GM21737 (cell line): ENCODE data around the gene GAS2L3.
"Not testable (repeated sequence)": the region's sequence is repeated elsewhere in the genome, so short reads cannot be mapped to it uniquely, and the experiment has no call there.

Source experiments
- ATAC-seq: cut with Tn5 transposase; IDR thresholded peaks from one replicate; pipeline ENCODE4 v1.9.1; 2021; ENCODE audit warnings: mild to moderate bottlenecking, moderate library complexity; ENCODE audit not compliant: unreplicated experiment

Gene GAS2L3

DNA sequence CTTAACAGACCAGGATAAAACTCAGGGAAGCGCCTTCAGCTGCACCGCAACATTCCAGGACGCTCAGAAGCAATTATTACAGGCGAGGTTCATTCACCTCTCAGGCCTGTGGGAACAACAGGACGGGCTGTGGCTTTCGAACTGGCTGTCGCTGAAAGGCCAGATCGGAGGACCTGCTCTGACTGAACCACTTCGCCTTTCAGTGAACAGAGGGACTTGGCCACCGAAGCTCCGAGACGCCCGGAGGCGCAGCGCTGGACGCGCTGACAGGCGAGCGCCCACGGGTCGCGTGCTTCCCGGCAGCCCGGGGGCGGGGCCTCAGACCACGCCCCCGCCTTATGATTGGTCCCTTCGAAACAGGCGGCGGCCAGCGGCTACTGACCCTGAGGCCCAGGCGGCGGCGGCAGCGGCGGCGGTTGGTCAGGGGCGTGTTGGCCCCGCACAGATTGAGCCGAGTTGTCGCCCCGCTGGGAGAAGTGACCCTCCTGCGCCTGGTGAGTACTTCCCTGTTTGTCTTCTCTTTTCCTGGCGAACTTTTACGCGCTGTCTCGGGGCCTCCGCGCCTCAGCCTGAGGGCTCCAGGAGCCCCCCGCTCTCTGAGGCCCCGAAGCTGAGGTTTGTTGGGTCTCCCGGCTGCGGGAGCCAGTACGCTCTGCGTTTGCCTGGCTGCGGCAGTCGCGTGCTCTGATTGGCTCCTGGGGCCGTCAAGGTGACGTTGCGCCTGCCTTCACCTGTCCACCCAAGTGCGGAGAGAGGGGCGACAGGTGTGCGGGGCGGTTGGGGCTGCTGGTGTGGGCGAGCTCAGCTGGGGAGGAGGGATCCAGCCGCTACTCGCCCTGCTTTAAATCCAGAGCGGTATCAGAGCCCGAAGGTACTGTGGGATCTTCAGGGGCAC lies at the start of gene GAS2L3:
GAS2L3 (plus strand) TSS at position 393 of the 895 bp plus-strand sequence. CDS start 21,221 bp downstream, outside the sequence.
- ATAC-seq = peak; percentile 97

DNA sequence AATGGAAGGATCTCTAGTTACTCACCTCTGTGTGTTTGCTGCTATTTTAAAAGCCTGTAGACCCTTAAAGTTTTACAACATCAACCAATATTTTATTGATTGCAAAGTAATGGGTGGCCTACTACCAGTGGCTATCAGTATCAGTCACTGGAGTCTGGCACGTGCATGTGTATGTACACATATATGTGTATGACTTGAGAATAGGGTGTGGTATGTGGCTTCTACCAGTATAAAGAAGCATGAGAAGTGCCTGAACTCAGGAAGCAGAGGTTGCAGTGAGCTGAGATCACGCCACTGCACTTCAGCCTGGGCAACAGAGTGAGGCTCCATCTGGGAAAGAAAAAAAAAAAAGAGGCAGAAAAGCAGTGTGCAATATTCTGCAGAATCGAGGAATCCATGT lies 45.5 kb upstream of the GAS2L3 start:
- no peak for ATAC-seq

DNA sequence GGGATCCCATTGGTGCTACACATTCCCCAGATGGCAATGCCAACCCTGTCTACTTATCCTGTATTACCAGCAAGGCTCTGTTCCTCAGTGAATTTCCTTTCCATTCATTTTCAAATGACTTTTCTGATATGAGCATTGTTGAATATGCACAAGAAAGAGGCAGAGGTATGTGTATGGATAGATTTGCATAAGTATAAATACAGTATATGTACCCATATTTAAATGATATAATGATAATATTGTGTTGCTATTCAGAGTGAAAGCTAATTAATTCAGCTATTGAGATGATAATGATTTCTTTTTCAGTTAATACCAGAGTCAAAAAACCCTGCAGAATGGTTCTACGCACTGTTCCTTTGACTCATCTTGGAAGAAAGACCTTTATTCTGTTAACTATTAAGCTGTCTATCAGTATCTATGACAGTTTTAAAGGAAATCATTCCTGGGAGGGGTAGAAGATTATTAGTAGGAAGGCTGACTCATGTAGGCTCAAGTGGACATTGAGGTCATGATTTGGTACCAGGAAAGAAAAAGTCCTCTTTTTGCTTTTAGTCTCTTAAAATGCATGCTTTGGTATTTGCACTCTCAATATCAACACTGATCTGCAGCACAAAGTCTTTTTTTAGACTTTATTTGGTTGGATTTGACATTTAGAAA lies 44.9 kb upstream of the GAS2L3 start:
- ATAC-seq = no peak

DNA sequence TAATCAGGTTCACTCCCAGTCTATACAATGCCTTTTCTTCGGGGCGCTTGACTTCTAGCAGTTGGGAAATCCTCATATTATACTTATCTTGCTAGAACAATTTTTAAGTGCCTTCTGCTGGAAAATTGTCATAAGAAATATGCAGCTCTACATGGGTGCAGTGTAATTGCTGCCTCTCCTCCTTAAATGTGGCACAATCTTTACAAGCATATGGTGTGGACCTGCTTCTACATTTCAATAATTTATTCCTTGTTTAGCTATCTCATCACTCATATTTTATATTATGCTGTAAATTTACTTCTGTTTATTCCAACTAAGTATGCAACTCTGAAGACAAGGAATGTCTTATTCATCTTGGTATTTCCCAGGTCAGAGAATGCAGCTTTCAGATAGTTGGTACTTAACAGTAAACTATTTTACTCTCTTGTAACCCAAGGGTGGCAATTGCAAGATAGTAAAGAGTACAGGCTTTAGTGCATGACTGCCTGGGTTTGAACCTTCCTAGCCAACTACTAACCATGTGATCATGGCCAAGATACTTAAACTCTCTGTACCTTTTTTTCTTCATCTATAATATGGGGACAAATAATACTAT lies 43.6 kb upstream of the GAS2L3 start:
- ATAC-seq = no peak

DNA sequence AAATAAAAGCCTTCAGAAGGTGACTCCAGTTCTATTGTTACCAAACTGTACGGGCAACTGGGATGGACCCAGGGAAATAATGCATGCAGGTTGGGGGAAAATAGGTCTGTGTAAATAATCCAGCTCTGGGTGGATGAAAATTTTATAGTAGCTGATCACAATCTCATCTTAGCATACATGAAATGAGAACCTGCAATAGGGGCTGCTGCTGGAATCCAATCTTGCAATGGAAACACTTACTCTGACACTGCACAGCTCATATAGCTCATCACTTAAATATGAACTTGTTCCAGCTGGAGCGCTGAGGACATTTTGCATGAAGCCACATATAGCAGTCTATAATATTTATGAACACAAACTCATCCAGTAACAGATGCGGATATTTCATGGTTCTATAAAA lies 40.1 kb upstream of the GAS2L3 start:
- no peak for ATAC-seq

DNA sequence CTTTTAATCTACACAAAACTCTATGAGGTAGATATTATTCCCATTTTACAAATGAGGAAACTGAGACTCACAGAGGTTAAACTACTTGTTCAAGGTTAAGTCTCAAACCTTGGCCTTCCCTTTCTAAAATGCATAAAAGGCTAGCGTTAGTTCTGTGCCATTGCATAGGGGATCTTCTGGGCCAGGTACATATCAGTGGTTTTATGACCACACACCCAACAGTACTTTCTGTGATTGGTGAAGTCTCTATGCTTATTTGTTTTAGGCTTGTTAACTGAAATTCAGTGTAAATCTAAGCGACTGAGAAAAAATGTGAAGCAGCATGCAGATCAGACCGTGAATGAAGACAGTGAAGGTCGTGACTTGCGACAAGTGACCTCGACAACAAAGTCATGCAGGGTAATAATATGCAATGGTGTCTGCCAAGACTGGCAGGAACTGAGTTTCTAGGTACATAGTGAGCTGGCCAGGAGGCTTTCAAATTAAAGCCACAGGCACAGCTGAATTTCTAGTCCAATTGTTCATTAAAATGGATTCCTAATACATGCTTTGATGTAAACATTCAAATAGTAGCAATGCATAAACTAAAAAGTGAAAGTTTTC lies 38.8 kb upstream of the GAS2L3 start:
- ATAC-seq = no peak

DNA sequence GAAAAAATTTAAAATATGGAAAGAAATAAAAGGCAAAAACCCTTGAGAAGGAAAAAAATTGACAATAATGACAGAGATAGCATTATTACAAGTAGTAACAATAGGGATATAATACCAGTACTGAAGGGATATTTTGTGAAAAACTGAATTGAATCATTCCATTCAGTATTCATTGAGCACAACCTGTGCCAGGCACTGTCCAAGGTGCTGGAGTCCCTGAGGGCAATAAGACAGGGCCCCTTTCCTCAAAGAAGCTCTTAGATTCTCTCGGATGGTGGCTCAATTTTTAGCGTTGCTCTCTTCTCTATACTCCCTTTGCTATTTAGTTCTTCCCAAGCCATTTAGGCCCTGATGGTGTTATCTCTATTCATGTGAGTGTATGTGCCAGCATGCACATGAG lies 34.3 kb upstream of the GAS2L3 start:
- no peak for ATAC-seq

DNA sequence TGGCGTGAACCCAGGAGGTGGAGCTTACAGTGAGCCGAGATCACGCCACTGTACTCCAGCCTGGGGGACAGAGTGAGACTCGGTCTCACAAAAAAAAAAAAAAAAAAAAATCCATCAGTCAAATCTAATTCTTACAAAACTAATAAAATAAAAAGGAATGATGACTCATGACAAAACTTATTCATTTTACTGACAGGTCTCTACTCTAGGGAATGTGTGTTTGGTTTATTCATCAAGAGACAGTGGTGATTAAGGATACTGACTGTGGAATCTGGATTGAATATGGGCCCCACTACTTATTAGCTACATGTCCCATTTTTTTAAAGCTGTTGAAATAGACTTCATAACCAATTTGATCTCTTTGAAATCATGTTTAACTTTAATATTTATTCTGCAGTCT lies 29.3 kb upstream of the GAS2L3 start:
- no peak for ATAC-seq

DNA sequence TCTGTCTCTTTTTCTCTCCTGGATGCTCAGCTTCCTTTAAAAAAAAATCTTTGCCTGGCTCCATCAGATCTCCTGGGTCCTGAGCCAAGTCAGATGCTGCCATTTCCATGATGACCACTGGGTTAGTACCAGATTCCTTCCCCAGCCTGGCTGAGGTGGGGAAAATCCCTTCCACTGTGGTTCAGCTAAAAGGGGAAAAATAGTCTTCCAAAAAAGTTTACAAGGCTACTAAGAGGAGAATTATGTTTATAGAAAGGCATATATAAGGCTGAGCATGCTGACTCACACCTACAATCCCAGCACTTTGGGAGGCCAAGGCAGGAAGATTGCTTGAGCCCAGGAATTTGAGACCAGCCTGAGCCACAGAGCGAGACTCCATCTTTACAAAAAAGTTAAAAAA lies 28.4 kb upstream of the GAS2L3 start:
- ATAC-seq = no peak

DNA sequence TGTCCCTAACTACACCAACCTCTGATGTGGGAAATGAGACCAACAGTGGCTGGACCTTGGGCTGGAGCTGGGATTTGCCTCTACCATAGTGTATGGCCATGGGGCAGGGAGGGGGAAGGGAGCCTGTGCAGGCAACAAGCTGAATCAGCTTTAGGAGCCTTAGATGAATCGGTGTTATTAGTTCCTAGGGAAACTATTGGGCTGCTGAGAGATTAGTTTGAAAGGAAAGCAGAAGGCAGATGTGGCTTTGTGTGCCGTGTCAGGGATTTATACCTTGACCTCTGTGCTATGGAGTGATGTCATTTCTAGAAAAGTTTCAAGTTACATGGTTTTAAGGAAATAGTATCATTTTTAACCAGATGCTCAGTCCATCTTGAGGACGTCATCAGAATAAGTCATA lies 19.5 kb upstream of the GAS2L3 start:
- ATAC-seq = no peak

DNA sequence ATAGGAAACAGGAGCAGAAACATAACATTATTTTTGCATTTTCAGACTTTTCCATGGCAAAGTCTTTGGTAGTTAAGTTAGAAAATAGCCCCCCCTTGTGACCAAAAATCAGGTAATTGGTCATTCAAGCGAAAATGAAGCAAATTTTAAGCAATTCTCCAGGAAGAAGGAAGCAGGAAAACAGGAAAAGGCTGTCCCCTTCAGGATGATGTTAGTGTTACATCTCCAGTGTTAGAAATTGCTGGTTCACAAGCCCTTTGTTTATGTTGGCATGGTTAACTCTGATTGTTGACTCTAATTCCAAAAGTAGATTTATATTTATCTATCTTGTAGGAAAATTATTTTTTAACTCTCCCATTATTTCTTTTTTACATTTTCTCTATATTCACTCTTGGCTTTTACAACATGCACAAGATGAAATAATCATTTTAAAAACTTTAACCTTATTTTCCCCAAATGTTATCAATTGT lies 18.8 kb upstream of the GAS2L3 start:
- ATAC-seq = no peak

DNA sequence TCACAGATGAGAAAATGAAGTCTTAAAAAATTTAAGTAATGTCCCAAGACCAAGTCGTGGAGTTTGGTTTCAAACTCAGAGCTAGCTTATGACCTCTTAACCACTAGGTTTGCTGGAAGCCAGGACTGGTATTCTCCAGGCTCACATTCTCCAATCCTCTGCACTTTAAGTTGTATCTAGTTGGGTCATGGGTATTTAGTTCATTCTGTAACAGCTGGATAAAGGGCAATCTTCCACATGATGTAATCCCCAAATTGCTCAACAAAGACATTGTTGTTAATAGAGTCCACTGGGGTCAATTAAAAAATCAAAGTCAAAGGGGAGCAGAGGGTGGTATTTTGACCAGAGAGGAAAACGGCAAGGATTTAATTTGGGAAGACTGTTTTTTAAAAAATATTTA lies 17.8 kb upstream of the GAS2L3 start:
- no peak for ATAC-seq

DNA sequence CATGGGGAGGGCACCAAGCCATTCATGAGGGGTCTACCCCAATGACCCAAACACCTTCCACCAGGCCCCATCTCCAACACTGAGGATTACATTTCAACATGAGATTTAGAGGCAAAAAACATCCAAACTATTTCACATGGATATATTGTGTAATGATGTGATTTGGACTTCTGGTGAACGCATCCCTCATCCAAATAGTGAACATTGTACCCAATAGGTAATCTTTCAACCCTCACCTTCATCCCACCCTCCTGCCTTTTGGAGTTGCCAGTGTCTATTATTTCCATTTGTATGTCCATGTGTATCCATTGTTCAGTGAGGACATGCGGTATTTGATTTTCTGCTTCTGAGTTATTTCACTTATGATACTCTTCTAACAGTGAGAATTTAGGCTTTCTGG lies 16.1 kb upstream of the GAS2L3 start:
- ATAC-seq = no peak

DNA sequence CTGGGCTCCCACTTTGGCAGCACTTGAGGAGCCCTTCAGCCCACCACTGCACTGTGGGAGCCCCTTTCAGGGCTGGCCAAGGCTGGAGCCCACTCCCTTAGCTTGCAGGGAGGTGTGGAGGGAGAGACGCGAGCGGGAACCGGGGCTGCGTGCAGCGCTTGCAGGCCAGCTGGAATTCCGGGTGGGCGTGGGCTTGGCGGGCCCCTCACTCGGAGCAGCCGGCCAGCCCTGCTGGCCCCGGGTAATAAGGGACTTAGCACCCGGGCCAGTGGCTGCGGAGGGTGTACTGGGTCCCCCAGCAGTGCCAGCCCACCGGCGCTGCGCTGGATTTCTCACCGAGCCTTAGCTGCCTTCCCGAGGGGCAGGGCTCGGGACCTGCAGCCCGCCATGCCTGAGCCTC lies 14.2 kb upstream of the GAS2L3 start:
- ATAC-seq = not testable (repeated sequence)

DNA sequence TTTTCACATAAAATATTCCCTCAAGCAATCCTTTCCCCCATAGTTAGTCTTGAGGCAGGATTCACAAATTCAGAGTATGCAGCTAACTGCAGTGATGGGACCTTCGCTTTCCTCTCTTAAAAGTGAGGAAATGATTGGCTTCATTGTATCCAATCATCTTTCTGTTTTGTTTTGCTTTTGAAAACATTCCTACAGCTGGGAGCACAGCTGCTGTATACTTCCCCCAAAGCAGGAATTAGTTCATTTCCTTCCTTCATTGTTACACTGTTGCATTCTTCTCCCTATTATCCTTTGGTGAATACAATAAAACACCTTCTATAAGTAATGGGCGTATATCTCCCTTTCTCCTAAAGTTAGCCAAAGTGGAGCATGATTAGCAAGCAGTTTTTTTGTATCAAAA lies 9.4 kb upstream of the GAS2L3 start:
- no peak for ATAC-seq

DNA sequence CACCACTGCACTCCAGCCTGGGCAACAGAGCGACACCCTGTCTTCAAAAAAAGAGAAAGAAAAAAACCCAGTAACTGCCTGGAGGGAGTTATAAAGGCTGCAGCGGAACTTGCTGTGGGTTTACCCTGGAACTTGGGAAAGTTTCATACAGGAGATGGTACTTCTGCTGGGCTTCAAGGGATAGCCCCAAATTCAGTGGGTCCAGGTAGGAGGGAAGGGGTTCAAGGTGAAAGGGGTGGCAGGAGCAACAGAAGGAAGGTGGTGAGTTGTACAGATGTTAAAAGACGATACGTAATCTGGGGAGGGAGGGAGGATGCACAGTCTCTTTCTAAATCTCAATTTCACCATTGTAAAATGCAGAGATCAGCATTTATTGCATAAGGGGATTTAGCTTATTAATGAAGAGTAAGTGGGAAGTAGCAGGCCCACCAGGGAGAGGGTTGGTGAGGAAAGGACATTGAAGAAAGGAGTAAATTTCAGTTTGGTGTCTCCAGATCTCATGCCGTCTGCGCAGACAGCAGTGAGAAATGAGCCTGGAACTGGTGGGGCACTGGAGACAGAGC lies 8.5 kb upstream of the GAS2L3 start:
- no peak for ATAC-seq

DNA sequence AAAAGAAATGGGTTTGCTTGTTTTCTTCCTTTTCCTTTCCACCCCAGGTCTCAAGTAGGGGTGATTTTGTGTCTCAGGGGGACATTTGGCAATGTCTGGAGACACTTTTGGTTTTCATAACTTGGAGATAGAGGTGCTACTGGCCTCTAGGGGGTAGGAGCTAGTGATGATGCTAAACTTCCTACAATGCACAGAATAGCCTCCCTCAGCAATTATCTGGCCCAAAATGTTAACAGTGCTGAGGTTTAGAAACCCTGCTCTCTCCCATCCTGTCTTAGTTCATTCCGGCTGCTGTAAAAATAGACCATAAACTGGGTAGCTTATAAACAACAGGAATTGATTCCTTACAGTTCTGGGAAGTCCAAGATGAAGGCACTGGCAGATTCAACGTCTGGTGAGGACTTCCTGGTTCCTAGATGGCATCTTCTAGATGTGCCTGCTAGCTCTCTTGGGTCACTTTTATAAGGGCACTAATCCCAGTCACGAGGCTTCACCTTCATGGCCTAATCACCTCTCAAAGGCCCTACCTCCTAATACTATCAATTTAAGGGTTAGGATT lies 7.4 kb upstream of the GAS2L3 start:
- ATAC-seq = no peak

DNA sequence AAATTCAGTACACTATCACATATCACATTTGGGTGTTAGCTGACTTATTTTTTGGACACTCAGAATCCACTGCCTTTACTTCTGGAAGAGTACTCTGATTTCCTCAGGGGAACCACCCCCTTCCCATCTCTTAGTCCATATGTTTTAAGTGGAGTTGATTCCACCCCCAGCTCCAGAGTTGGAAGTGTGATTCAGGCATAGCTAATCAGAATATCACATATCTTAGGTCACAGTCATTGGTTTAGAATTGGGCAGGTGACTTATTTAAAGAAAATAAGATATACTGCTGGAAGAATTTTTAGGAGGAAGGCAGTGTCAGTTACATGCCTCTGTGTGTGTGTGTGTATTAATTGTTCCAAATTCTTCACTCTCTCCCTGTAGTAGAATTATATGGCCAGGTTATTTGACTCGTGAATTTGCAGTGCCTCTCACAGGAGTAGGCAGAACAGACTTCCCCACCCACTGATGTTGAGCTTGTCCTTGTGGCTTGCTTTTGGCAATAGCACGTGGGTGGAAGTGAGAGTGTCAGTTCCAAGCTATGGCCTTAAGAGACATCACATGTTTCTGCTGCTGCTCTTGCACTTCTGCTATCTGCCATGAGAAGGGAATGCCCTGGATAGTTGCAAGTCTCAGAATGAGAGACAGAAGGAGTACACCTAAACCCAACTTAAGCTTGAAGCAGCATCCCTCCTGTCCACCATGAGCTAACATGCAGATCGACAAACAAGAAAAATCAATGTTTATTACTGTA lies 6.4 kb upstream of the GAS2L3 start:
- peak; percentile 91 for ATAC-seq

DNA sequence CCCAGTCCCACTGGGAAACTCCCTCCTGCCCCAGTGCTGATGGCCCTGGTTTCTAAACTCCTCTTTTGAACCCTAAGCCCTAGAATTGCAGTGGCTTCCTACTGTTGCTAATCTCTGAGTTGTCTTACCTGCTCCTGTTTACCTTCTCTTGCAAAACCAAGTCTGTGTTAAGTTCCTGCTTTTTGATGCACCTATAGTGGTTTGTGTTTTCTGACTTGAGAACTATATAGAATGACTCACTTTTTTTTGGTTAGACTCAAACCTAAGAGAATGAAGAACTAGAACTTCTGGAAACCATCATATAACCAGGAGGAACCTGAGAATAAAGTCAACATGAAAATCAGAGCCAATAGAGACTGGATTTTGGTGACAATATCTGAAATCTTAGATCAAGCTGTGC lies 5.5 kb upstream of the GAS2L3 start:
- no peak for ATAC-seq

DNA sequence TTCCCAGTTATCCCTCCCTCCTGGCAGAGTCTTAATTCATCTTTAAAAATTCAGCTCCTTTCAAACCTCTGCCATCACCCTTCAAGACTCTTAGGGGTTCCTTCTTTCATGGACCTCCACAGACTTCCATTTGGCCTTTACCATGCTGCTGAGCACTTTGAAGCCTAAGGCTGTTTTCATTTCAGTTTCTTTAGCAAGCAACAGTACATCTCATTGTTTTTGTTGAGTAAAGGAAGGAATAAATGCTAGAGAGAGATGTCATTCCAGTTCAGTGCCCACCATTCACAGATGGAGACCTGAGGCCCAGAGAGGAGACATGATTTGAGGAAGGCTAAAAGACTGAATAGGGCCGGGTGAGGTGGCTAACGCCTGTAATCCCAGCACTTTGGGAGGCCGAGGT lies 1.3 kb upstream of the GAS2L3 start:
- no peak for ATAC-seq
